Measurements from ENCODE around the gene TCAP. TPM values are rescaled to one million over a fixed set of nuclear protein-coding genes. Genes with fewer than 3 reads are reported as not detected.

Gene TCAP
- total and polyA plus RNA-seq, 2 experiments from 2014 or later: 0.61 to 2.1 TPM

DNA sequence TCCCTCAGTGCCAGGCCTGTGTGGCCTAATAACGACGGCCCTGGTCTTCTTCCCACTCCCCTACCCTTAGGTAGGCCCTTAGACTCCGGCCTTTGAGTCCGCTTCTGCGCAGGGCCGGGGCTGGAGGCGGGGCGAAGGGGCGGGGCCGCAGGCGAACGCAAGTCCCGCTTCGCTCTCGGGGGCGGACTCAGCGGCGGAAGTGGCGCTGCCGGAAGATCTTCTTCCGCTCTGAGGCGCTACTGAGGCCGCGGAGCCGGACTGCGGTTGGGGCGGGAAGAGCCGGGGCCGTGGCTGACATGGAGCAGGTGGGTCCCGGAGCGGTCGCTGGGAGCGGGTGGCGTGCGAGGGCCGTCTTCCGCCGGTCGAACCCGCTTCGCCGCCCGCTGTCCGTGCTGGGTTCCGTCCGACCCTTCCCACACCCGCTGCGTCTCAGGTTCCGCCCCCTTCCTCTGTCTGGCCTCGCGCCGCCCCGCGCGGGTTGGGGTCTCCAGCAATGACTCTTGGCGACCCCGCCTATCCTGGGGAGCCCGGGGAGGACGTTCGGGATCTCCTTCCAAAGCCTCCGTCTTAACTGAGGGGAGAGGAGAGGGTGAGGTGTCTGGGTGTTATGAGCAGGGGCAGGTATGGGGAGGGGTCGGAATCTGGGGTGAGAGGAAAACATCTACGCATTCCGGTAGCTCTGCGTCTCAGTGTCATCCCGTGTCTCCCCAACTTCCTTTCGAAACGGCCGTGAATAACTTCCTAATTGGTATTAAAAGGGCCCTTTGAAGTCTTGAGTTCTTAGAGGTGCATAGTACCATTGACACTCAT is 28.0 kb upstream of the TCAP start, which contains the start of gene STARD3:
Gene STARD3 (plus strand): TSS at position 218 of the 810 bp plus-strand sequence. CDS start 16,388 bp downstream, outside the sequence.
- peak within 1 kb of the TSS; percentile 82 for H3K4me3 Mint-ChIP-seq
- H2AFZ ChIP-seq: peak within 1 kb of the TSS; percentile 94
- peak within 1 kb of the TSS; percentile 94 for H3K4me3 ChIP-seq
- peak; percentile 95 for DNase-seq (ENCODE audit: low spot score)
- peak; percentile 69 for TF ChIP-seq POLR2AphosphoS5 (IDR thresholded peaks at IDR 0.05; ENCODE audit: low read depth)
- TF ChIP-seq CREB1 (CRISPR knock-in tag; IDR thresholded peaks at IDR 0.05; ENCODE audit: low read depth): peak; percentile 49; the same call in 1 of the 2 replicates
- no peak for TF ChIP-seq STAT1 (IDR thresholded peaks at IDR 0.05; ENCODE audit: unreplicated experiment)
- TF ChIP-seq ZNF114 (CRISPR knock-in tag; IDR thresholded peaks at IDR 0.05): no peak
- TF ChIP-seq, protein P1, sequence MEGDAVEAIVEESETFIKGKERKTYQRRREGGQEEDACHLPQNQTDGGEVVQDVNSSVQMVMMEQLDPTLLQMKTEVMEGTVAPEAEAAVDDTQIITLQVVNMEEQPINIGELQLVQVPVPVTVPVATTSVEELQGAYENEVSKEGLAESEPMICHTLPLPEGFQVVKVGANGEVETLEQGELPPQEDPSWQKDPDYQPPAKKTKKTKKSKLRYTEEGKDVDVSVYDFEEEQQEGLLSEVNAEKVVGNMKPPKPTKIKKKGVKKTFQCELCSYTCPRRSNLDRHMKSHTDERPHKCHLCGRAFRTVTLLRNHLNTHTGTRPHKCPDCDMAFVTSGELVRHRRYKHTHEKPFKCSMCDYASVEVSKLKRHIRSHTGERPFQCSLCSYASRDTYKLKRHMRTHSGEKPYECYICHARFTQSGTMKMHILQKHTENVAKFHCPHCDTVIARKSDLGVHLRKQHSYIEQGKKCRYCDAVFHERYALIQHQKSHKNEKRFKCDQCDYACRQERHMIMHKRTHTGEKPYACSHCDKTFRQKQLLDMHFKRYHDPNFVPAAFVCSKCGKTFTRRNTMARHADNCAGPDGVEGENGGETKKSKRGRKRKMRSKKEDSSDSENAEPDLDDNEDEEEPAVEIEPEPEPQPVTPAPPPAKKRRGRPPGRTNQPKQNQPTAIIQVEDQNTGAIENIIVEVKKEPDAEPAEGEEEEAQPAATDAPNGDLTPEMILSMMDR (conservative IDR thresholded peaks at IDR 0.05; ENCODE audit: low read depth in 2 of 2): peak in 1 of 2 experiments; percentile 17; a peak in 1 of 4 replicates
- TF ChIP-seq, protein P2, sequence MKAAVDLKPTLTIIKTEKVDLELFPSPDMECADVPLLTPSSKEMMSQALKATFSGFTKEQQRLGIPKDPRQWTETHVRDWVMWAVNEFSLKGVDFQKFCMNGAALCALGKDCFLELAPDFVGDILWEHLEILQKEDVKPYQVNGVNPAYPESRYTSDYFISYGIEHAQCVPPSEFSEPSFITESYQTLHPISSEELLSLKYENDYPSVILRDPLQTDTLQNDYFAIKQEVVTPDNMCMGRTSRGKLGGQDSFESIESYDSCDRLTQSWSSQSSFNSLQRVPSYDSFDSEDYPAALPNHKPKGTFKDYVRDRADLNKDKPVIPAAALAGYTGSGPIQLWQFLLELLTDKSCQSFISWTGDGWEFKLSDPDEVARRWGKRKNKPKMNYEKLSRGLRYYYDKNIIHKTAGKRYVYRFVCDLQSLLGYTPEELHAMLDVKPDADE (IDR thresholded peaks at IDR 0.05): peak; percentile 49; the same call in 1 of the 2 replicates
- no peak for TF ChIP-seq ZNF331 (CRISPR knock-in tag; IDR thresholded peaks at IDR 0.05; ENCODE audit: low read depth)
- TF ChIP-seq EZH2phosphoT487 (IDR thresholded peaks at IDR 0.05; ENCODE audit: unreplicated experiment): no peak
- H3K27ac Mint-ChIP-seq: peak within 1 kb of the TSS; percentile 51
- no peaks in the 10 kb centered on the region for H3K9me2 ChIP-seq (ENCODE audit: insufficient read depth)
- peak within 1 kb of the TSS; percentile 74; the same call in 1 of the 2 replicates for H3K27ac ChIP-seq (ENCODE audit: low read depth)
- peaks cover 25% of the 10 kb centered on the region; the same call in 1 of the 2 replicates for H3F3A ChIP-seq (replicated peaks; ENCODE audit: low read depth)
- H3K4me2 ChIP-seq: peak within 1 kb of the TSS; percentile 96
- peaks cover 43% of the 10 kb centered on the region for H3K79me2 ChIP-seq (replicated peaks; ENCODE audit: insufficient read depth)
- peaks cover 18% of the 10 kb centered on the region for H4K20me1 ChIP-seq (replicated peaks; ENCODE audit: insufficient read depth)
- no peaks in the 10 kb centered on the region for H3K27me3 ChIP-seq (ENCODE audit: insufficient read depth)
- peaks cover 74% of the 10 kb centered on the region for H3K4me1 Mint-ChIP-seq
- H3K36me3 Mint-ChIP-seq (ENCODE audit: low read depth): no peaks in the 10 kb centered on the region; the same call in 2 of the 3 replicates
- H3K36me3 ChIP-seq (ENCODE audit: insufficient read depth): no peaks in the 10 kb centered on the region
- ATAC-seq: peak; percentile 86
- no peaks in the 10 kb centered on the region for H3K9me3 Mint-ChIP-seq
- peaks cover 57% of the 10 kb centered on the region for H3K4me1 ChIP-seq (ENCODE audit: insufficient read depth)
- H3K27me3 Mint-ChIP-seq (ENCODE audit: insufficient read depth, low read depth, poor library complexity): peaks cover 18% of the 10 kb centered on the region

DNA sequence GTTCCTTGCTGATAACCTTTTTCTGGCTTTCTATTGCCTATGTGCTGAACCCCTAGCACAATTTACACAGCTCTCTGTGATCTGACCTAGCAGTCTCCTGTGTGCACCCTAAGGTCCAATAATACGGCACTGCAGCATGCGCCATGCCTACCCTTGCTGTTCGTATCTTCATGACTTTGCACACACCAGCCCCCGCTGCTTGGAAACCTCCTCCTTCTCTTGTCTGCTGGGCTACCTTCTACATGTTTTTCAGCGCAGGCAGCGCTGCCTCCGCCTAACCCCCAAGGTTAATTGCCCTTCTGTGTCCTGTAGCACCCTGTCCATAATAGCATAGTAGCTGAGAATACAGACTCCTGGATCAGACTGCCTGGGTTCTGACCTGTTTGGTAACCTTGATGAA is 26.8 kb upstream of the TCAP start:
- H3K79me2 ChIP-seq (replicated peaks; ENCODE audit: insufficient read depth): peaks cover 53% of the 10 kb centered on the region
- TF ChIP-seq STAT1 (IDR thresholded peaks at IDR 0.05; ENCODE audit: unreplicated experiment) (no peak), EZH2phosphoT487 (IDR thresholded peaks at IDR 0.05; ENCODE audit: unreplicated experiment) (no peak), NANOG (IDR thresholded peaks at IDR 0.05; ENCODE audit: borderline replicate concordance) (no peak), ZNF331 (CRISPR knock-in tag; IDR thresholded peaks at IDR 0.05; ENCODE audit: low read depth) (no peak), JUNB (IDR thresholded peaks at IDR 0.05; ENCODE audit: unreplicated experiment) (no peak)
- TF ChIP-seq, protein P2 (IDR thresholded peaks at IDR 0.05): no peak
- TF ChIP-seq, protein P3, sequence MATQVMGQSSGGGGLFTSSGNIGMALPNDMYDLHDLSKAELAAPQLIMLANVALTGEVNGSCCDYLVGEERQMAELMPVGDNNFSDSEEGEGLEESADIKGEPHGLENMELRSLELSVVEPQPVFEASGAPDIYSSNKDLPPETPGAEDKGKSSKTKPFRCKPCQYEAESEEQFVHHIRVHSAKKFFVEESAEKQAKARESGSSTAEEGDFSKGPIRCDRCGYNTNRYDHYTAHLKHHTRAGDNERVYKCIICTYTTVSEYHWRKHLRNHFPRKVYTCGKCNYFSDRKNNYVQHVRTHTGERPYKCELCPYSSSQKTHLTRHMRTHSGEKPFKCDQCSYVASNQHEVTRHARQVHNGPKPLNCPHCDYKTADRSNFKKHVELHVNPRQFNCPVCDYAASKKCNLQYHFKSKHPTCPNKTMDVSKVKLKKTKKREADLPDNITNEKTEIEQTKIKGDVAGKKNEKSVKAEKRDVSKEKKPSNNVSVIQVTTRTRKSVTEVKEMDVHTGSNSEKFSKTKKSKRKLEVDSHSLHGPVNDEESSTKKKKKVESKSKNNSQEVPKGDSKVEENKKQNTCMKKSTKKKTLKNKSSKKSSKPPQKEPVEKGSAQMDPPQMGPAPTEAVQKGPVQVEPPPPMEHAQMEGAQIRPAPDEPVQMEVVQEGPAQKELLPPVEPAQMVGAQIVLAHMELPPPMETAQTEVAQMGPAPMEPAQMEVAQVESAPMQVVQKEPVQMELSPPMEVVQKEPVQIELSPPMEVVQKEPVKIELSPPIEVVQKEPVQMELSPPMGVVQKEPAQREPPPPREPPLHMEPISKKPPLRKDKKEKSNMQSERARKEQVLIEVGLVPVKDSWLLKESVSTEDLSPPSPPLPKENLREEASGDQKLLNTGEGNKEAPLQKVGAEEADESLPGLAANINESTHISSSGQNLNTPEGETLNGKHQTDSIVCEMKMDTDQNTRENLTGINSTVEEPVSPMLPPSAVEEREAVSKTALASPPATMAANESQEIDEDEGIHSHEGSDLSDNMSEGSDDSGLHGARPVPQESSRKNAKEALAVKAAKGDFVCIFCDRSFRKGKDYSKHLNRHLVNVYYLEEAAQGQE (IDR thresholded peaks at IDR 0.05; ENCODE audit: unreplicated experiment): no peak
- TF ChIP-seq, protein P1 (conservative IDR thresholded peaks at IDR 0.05; ENCODE audit: low read depth in 2 of 2): no peak

More for the DNA sequence above, 26.8 kb upstream of the TCAP start:
- no peak for ATAC-seq
- no peak for DNase-seq (ENCODE audit: low spot score)
- no peak overlapping the region for H2AFZ ChIP-seq
- H3K27ac ChIP-seq (ENCODE audit: low read depth): no peak overlapping the region
- H3K36me3 Mint-ChIP-seq (ENCODE audit: low read depth): no peaks in the 10 kb centered on the region; the same call in 2 of the 3 replicates
- H3K9me2 ChIP-seq (ENCODE audit: insufficient read depth): no peaks in the 10 kb centered on the region
- no peaks in the 10 kb centered on the region for H3K9me3 Mint-ChIP-seq
- no peaks in the 10 kb centered on the region for H3K27me3 ChIP-seq (ENCODE audit: insufficient read depth)
- H3K27me3 Mint-ChIP-seq (ENCODE audit: insufficient read depth, low read depth, poor library complexity): peaks cover 19% of the 10 kb centered on the region
- peaks cover 52% of the 10 kb centered on the region for H3K4me1 ChIP-seq (ENCODE audit: insufficient read depth)
- no peak overlapping the region for H3K27ac Mint-ChIP-seq
- H4K20me1 ChIP-seq (replicated peaks; ENCODE audit: insufficient read depth): peaks cover 18% of the 10 kb centered on the region
- peaks cover 25% of the 10 kb centered on the region; the same call in 1 of the 2 replicates for H3F3A ChIP-seq (replicated peaks; ENCODE audit: low read depth)
- peaks cover 71% of the 10 kb centered on the region for H3K4me1 Mint-ChIP-seq
- H3K36me3 ChIP-seq (ENCODE audit: insufficient read depth): no peaks in the 10 kb centered on the region
- H3K4me2 ChIP-seq: peak overlapping the region; percentile 96
- peak overlapping the region; percentile 82 for H3K4me3 Mint-ChIP-seq
- H3K4me3 ChIP-seq: peak overlapping the region; percentile 94
